Measurements from ENCODE around the gene AMBRA1. TPM values are rescaled to one million over a fixed set of nuclear protein-coding genes. Genes with fewer than 3 reads are reported as not detected.

Gene AMBRA1
- total RNA-seq, 4 donors from 2014 or later = 20.2 to 31.3 (median 25.9) TPM

DNA sequence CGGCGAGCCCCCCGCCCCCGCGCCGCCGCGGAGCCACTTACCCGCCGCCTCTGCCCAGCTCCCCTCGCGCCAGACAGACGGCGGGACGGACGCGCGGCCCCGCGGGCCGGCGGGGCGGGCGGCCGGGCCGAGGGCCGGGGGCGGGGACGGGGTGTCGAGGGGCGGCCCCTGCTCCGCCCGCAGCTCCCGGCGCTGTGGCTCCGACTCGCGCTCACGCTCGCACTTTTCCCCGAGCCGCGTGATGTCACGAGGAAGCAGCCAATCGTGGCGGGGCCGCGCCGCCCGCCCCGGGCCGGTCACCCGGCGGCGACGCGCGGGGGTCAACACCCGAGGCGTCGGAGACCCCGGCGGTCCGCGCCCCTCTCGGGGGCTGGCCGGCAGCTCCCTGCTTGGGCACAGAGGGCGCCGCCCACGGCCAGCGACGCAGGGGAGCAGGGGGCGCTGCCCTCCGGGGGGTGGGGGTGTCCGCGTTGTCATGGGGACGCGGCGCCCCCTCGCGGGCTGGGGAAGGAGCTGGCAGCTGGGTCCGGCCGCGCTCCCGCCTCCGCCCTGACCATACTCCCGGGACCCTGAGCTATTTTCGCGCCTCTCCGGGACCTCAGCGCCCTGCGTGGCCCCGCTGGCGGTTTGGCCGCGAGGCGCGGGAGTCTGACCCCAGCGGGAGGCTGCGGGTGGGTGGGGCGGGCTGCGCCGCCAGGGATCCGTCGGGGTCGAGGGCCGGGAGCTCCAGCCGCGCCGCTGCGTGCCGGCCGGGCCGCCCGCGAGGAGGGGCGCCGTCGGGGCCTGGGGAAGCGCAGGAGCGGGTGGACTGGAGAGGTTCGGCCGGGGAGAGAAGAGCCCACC, 202.0 kb downstream of the AMBRA1 start, which contains the start of gene CHRM4:
Gene CHRM4, minus strand, starts transcription at position 199 of the 843 bp plus-strand sequence. CDS start 5,219 bp downstream, outside the sequence.
- no peak for TF ChIP-seq POLR2A (IDR thresholded peaks at IDR 0.05)
- Histone ChIP-seq H3K4me1 (peaks cover 30 to 51% (median 39%) of the 10 kb centered on the region in 3 donors), H3K27ac (no peak within 1 kb of the TSS), H3K27me3 (peaks cover 22 to 63% (median 22%) of the 10 kb centered on the region in 4 donors), H3K9me3 (no peaks in the 10 kb centered on the region), H3K36me3 (peaks cover 0 to 16% (median 0%) of the 10 kb centered on the region in 3 donors), H3K4me3 (peak within 1 kb of the TSS; percentile 21 to 69 (median 38))
- intact Hi-C loops (cut with DNase I) = no loop called here
- no CpG with 5 or more reads among the region's 123 CpGs for WGBS, 2 donors
- no peak for DNase-seq

DNA sequence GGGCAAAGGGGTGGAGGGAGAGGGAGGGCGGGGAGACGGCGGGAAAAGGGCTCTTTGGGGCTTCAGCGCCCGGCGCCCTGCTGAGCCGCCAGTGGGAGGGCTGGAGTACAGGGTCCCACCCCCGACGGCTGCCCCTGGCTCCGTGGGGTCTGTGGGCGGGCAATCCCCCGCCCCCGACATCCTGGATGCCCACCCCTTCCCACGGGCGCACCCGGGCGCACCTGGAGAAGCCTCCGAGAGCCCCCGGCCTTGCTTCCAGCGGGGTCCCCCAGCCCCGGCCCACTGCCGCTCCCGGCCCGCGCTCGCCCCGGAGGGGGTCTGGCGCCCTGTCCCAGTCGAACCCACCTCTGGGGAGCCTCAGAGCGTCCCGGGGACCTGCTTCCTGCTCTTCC, 202.6 kb downstream of the AMBRA1 start:
- Histone ChIP-seq H3K27ac (no peak overlapping the region), H3K4me1 (peaks cover 30 to 51% (median 39%) of the 10 kb centered on the region in 3 donors), H3K9me3 (no peaks in the 10 kb centered on the region), H3K36me3 (peaks cover 0 to 9% (median 0%) of the 10 kb centered on the region in 3 donors), H3K27me3 (peaks cover 22 to 69% (median 22%) of the 10 kb centered on the region in 4 donors), H3K4me3 (peak overlapping the region in 3 of 4 donors; percentile 27 to 67 (median 50))
- WGBS, 2 donors = 0% methylated on average over 3 of the region's 31 CpGs; no CpG with 5 or more reads in 1 of the 2 donors
- intact Hi-C loops (cut with DNase I) = no loop called here
- no peak for TF ChIP-seq POLR2A (IDR thresholded peaks at IDR 0.05)
- TF ChIP-seq, protein P1, sequence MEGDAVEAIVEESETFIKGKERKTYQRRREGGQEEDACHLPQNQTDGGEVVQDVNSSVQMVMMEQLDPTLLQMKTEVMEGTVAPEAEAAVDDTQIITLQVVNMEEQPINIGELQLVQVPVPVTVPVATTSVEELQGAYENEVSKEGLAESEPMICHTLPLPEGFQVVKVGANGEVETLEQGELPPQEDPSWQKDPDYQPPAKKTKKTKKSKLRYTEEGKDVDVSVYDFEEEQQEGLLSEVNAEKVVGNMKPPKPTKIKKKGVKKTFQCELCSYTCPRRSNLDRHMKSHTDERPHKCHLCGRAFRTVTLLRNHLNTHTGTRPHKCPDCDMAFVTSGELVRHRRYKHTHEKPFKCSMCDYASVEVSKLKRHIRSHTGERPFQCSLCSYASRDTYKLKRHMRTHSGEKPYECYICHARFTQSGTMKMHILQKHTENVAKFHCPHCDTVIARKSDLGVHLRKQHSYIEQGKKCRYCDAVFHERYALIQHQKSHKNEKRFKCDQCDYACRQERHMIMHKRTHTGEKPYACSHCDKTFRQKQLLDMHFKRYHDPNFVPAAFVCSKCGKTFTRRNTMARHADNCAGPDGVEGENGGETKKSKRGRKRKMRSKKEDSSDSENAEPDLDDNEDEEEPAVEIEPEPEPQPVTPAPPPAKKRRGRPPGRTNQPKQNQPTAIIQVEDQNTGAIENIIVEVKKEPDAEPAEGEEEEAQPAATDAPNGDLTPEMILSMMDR (IDR thresholded peaks at IDR 0.05) = no peak
- DNase-seq = no peak

DNA sequence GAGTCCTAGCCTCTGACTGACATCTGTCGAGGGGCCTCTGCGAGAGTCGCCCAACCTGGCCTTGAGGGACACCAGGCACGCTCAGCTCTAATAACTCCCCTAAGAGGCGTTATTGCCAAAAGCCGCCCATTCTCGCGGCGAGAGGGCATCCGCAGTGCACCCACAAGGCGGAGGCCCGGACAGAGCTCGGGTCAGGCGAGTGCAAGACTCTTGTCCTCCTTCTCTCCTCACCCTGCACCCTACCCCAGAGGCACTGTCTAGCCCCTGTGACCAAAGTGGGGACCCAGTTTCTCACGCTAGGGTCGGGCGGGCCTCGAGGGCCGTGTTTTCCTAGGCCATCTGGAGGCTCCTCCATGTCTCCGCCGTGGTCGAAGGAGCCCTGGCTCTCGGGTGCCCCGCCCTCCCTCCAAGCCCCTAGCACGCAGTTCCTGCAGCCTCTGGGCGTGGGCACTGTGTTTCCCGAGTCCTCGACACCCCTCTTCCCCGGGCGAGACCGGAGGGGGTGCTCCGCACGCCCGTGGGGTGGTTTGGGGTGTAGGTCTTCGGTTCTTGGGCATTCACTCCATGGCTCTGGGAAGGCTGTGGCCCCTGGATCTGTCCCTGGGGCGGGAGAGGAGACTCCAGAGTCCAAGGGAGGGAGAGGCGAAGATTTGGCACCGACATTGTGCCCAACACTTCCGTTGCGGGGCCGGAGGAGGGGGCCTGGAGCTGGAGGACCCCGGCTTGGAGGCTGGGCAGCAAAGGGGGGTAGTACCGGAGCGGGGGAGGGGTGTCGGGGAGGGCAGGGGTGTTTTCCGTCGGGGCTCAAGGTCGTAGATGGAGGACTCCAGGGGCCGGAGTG, 203.3 kb downstream of the AMBRA1 start:
- no peak for TF ChIP-seq POLR2A (IDR thresholded peaks at IDR 0.05)
- TF ChIP-seq, protein P1 (IDR thresholded peaks at IDR 0.05) = no peak
- Histone ChIP-seq H3K4me1 (peaks cover 30 to 51% (median 39%) of the 10 kb centered on the region in 3 donors), H3K9me3 (no peaks in the 10 kb centered on the region), H3K36me3 (peaks cover 0 to 3% (median 0%) of the 10 kb centered on the region in 3 donors), H3K27me3 (peaks cover 22 to 75% (median 22%) of the 10 kb centered on the region in 4 donors), H3K27ac (no peak overlapping the region), H3K4me3 (peak overlapping the region in 2 of 4 donors; percentile 50 to 69)
- no peak for DNase-seq
- 12 to 33% methylated on average over 8 to 23 of the region's 49 CpGs for WGBS, 2 donors
- intact Hi-C loops (cut with DNase I) = no loop called here

DNA sequence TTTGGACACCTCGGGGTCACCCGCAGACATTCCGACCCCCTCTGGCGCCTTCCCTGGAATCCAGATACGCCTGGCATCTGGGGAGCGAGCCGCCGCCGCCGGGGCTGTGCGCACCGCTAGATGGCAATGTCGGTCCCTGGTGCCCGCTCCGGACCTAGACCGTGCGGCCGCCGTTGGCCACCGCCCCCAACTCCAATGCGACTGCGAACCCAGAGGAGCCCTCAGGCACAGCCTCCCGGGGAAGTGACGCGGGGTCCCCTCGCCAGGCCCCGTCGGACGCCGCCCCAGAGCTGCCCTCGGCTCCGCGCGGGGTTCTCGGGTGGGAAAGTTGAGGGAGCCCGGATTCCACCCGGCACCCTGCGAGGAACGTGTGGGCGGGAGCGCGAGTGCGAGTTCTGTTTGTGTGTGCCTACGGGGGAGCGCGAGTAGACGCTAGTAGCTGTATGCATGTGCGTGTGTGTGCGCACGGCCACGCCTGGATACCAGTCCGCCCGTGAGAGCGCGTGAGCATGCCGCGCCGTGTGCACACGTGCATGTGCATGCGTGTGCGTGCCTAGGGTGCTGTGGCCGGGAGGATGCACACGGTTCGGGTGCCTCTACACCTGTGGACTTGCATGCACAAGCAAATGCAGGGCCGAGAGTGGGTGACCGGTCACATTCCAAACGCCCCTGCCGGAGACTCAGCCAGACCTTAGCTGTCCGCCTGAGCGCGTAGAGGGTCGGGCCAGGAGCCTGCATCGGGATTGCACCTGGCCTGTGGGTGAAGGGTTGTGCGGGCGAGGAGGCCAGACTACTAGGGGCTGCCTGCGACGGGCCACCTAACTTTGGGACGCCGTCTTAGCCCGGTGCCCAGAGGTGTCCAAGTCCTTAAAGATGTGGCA, 204.1 kb downstream of the AMBRA1 start:
- peaks cover 30 to 51% (median 39%) of the 10 kb centered on the region in 3 donors for H3K4me1 ChIP-seq
- intact Hi-C loops (cut with DNase I) = loop anchor here (5.0 kb wide), 1 partner anchor 143 kb away; no protein-coding TSS in a partner anchor
- H3K27ac ChIP-seq = no peak overlapping the region
- no peaks in the 10 kb centered on the region for H3K9me3 ChIP-seq
- no peak for TF ChIP-seq POLR2A (IDR thresholded peaks at IDR 0.05)
- TF ChIP-seq, protein P1 (IDR thresholded peaks at IDR 0.05) = peak; percentile 62 to 83 (median 74)
- peaks cover 22 to 84% (median 22%) of the 10 kb centered on the region in 4 donors for H3K27me3 ChIP-seq
- no peak for DNase-seq
- peak overlapping the region; percentile 17 to 69 (median 39) for H3K4me3 ChIP-seq
- WGBS, 2 donors = 3 to 9% methylated on average over 7 to 27 of the region's 80 CpGs
- H3K36me3 ChIP-seq = no peaks in the 10 kb centered on the region
